Nucleus accumbens (tissue), 56 donors: ENCODE data around the gene ARHGEF37.

ENCODE experiments used
- DNase-seq, 56 donors: peaks; one replicate each; lab custom pipeline; 2025; lab: John Stamatoyannopoulos, UW

Gene ARHGEF37

GRCh38 chr5:149623473-149623872, 42.2 kb downstream of the ARHGEF37 start:
- DNase-seq: no peak

GRCh38 chr5:149627070-149627469, 45.8 kb downstream of the ARHGEF37 start:
- no peak for DNase-seq

GRCh38 chr5:149628221-149628620, 46.9 kb downstream of the ARHGEF37 start:
- no peak for DNase-seq

- DNase-seq: no peak
Observed at GRCh38 chr5:149628846-149629388, 47.6 kb downstream of the ARHGEF37 start.

- no peak for DNase-seq
Observed at GRCh38 chr5:149629421-149629820, 48.1 kb downstream of the ARHGEF37 start.

GRCh38 chr5:149630337-149630736, 49.0 kb downstream of the ARHGEF37 start:
- DNase-seq: no peak

- DNase-seq: no peak
Observed at GRCh38 chr5:149631506-149631905, 50.2 kb downstream of the ARHGEF37 start.

- DNase-seq: no peak
Observed at GRCh38 chr5:149632311-149633251, 51.3 kb downstream of the ARHGEF37 start.

GRCh38 chr5:149633476-149634350, 52.4 kb downstream of the ARHGEF37 start:
- DNase-seq: no peak

- DNase-seq: peak in 1 of 56 donors; percentile 11
Observed at GRCh38 chr5:149635394-149635793, 54.1 kb downstream of the ARHGEF37 start.

- DNase-seq: no peak
Observed at GRCh38 chr5:149636191-149636860, 55.0 kb downstream of the ARHGEF37 start.

GRCh38 chr5:149636861-149637246, 55.6 kb downstream of the ARHGEF37 start:
- DNase-seq: peak in 30 of 56 donors; percentile 7 to 91 (median 25)

- no peak for DNase-seq
Observed at GRCh38 chr5:149638136-149638535, 56.8 kb downstream of the ARHGEF37 start.

GRCh38 chr5:149638546-149639241, 57.4 kb downstream of the ARHGEF37 start:
- no peak for DNase-seq

GRCh38 chr5:149639737-149640136, 58.4 kb downstream of the ARHGEF37 start:
- DNase-seq: peak in 11 of 56 donors; percentile 5 to 23 (median 14)

GRCh38 chr5:149640350-149640999, 59.2 kb downstream of the ARHGEF37 start:
- DNase-seq: no peak

- no peak for DNase-seq
Observed at GRCh38 chr5:149641000-149641576, 59.8 kb downstream of the ARHGEF37 start.

- DNase-seq: no peak
Observed at GRCh38 chr5:149641600-149641999, 60.3 kb downstream of the ARHGEF37 start.

GRCh38 chr5:149643781-149644180, 62.5 kb downstream of the ARHGEF37 start:
- DNase-seq: no peak
